GM12878 (cell line): ENCODE measurements around the gene RAB4B. TPM values are rescaled to one million over a fixed set of nuclear protein-coding genes. Genes with fewer than 3 reads are reported as not detected.
A peak's percentile ranks its signal among the peaks of the same experiment; 100 is the strongest.

ENCODE experiments used
- CBX5 ChIP-seq: sonication (generic); IDR thresholded peaks from 2 replicates; pipeline ENCODE4 v1.6.1; 2016; ENCODE audit warnings: low read depth, moderate library complexity, mild to moderate bottlenecking, inconsistent platforms
- CHD2 ChIP-seq: IDR thresholded peaks from 2 replicates; pipeline ENCODE4 v1.6.1; 2011; ENCODE audit warnings: low read depth, low read length, improper control_type of control experiment, borderline replicate concordance
- GATAD2B ChIP-seq: fragments of 450-650 bp; conservative IDR thresholded peaks from 2 replicates; pipeline ENCODE4 v1.6.1; 2017; ENCODE audit warnings: low read depth, mild to moderate bottlenecking, moderate library complexity
- HDAC6 ChIP-seq: fragments of 200-600 bp; sonication (generic); IDR thresholded peaks from one replicate; pipeline ENCODE4 v1.8.0; 2017; ENCODE audit warnings: antibody characterized with exemption; ENCODE audit not compliant: unreplicated experiment
- LARP7 ChIP-seq: fragments of 450-650 bp; IDR thresholded peaks from 2 replicates; pipeline ENCODE4 v1.6.1; 2017; ENCODE audit warnings: mild to moderate bottlenecking
- MYC ChIP-seq: IDR thresholded peaks from 2 replicates; pipeline ENCODE4 v1.6.1; 2011; ENCODE audit warnings: mild to moderate bottlenecking, low read length, moderate library complexity, inconsistent platforms; ENCODE audit not compliant: insufficient read depth, insufficient replicate concordance, insufficient read length, severe bottlenecking
- PAX8 ChIP-seq: fragments of 450-650 bp; IDR thresholded peaks from 2 replicates; pipeline ENCODE4 v1.6.1; 2017; ENCODE audit warnings: mild to moderate bottlenecking, moderate library complexity
- YBX1 ChIP-seq: fragments of 450-650 bp; IDR thresholded peaks from 2 replicates; pipeline ENCODE4 v1.6.1; 2016; ENCODE audit warnings: antibody characterized with exemption
- ZNF217 ChIP-seq: fragments of 450-650 bp; IDR thresholded peaks from 2 replicates; pipeline ENCODE4 v1.6.1; 2017; ENCODE audit warnings: antibody characterized with exemption, mild to moderate bottlenecking
- ZNF274 ChIP-seq: IDR thresholded peaks from one replicate; pipeline ENCODE4 v1.8.0; 2011; ENCODE audit not compliant: insufficient read length, insufficient read depth
- polyA plus RNA-seq, 11 experiments: library from polyadenylated mRNA; depleted of rRNA in 4 of 11; unstranded in 6 of 11; stranded (reverse) in 5 of 11; fragments of >200 nt; fragmentation: Nextera tagmentation in 4 of 11; fragmentation: Illumina TruSeq in 1 of 11; extraction: Ambion mirVana in 4 of 11; extraction: Trizol in 1 of 11; gene quantifications; 1 replicate in 1 of 11; 2 replicates in 10 of 11; pipeline versions ENCODE4 v1.2.1 to v1.2.3, GENCODE V29; 2011 to 2016; ENCODE audit warnings: inconsistent platforms in 2 of 11, missing spikeins in 2 of 11, low read depth in 1 of 11
- total RNA-seq, 4 experiments: library from RNA; depleted of rRNA in 3 of 4; stranded (reverse); fragments of >200 nt in 3 of 4; fragmentation: Illumina TruSeq in 1 of 4; extraction: Trizol in 1 of 4; gene quantifications; 2 replicates each; pipeline versions ENCODE4 v1.2.1 to v1.2.3, GENCODE V29; 2013 to 2021
- TF ChIP-seq, protein P1 (sequence below): fragments of 450-650 bp; IDR thresholded peaks from 2 replicates; pipeline ENCODE4 v1.6.1; 2016; ENCODE audit warnings: mild to moderate bottlenecking
- TF ChIP-seq, protein P2 (sequence below): fragments of 450-650 bp; IDR thresholded peaks from 2 replicates; pipeline ENCODE4 v1.6.1; 2017; ENCODE audit warnings: mild to moderate bottlenecking, low read depth, inconsistent platforms; ENCODE audit not compliant: poor library complexity, severe bottlenecking
- TF ChIP-seq, protein P3 (sequence below): fragments of 150-350 bp; IDR thresholded peaks from 2 replicates; pipeline ENCODE4 v1.6.1; 2016; ENCODE audit warnings: low read depth, low read length
- TF ChIP-seq, protein P4 (sequence below): IDR thresholded peaks from 2 replicates; pipeline ENCODE4 v1.6.1; 2012; ENCODE audit warnings: low read length, inconsistent platforms
- TF ChIP-seq, protein P5 (sequence below): fragments of 450-650 bp; IDR thresholded peaks from 2 replicates; pipeline ENCODE4 v1.6.1; 2017; ENCODE audit warnings: mild to moderate bottlenecking

RAB4B gene
- total and polyA plus RNA-seq, 10 of the 15 experiments (the other 5 are each of a cell fraction or from before 2014, with no cell fraction given), result 0.60 to 51.5 (median 27.7) TPM

DNA sequence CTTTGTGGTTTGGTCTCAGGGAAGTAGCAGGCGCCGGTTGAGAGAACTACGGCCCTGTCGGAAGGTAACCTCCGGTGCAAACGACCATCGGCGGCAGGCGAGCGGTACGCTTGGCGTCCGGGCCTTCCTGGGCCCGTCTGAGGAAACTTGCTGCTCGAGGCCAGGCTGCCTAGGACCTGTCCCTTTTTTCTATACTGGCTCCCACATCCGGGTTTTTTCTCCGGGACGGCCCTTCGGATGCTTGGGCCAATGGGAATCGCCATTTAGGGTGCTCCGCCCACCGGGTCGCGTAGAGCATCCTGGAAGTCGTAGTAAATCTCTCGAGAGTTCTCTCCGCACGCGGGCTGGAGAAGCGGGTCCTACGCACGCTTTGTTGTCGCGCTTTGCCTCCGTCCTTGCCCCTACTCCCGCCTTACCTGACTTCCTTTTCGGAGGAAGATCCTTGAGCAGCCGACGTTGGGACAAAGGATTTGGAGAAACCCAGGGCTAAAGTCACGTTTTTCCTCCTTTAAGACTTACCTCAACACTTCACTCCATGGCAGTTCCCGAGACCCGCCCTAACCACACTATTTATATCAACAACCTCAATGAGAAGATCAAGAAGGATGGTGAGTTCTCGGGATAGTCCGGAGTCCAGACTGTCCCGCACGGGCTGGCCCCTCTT, 27.0 kb upstream of the RAB4B start, which contains the start of gene SNRPA (continued):
- TF ChIP-seq, protein P1, sequence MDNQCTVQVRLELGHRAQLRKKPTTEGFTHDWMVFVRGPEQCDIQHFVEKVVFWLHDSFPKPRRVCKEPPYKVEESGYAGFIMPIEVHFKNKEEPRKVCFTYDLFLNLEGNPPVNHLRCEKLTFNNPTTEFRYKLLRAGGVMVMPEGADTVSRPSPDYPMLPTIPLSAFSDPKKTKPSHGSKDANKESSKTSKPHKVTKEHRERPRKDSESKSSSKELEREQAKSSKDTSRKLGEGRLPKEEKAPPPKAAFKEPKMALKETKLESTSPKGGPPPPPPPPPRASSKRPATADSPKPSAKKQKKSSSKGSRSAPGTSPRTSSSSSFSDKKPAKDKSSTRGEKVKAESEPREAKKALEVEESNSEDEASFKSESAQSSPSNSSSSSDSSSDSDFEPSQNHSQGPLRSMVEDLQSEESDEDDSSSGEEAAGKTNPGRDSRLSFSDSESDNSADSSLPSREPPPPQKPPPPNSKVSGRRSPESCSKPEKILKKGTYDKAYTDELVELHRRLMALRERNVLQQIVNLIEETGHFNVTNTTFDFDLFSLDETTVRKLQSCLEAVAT, result peak; percentile 57; the same call in 1 of the 2 replicates
- TF ChIP-seq GATAD2B (peak; percentile 11; the same call in 1 of the 2 replicates), YBX1 (no peak), HDAC6 (no peak), MYC (peak; percentile 46), LARP7 (no peak), ZNF274 (no peak), CBX5 (no peak), ZNF217 (no peak), PAX8 (no peak), CHD2 (peak; percentile 66)
- TF ChIP-seq, protein P2, sequence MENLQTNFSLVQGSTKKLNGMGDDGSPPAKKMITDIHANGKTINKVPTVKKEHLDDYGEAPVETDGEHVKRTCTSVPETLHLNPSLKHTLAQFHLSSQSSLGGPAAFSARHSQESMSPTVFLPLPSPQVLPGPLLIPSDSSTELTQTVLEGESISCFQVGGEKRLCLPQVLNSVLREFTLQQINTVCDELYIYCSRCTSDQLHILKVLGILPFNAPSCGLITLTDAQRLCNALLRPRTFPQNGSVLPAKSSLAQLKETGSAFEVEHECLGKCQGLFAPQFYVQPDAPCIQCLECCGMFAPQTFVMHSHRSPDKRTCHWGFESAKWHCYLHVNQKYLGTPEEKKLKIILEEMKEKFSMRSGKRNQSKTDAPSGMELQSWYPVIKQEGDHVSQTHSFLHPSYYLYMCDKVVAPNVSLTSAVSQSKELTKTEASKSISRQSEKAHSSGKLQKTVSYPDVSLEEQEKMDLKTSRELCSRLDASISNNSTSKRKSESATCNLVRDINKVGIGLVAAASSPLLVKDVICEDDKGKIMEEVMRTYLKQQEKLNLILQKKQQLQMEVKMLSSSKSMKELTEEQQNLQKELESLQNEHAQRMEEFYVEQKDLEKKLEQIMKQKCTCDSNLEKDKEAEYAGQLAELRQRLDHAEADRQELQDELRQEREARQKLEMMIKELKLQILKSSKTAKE, result no peak
- TF ChIP-seq, protein P3, sequence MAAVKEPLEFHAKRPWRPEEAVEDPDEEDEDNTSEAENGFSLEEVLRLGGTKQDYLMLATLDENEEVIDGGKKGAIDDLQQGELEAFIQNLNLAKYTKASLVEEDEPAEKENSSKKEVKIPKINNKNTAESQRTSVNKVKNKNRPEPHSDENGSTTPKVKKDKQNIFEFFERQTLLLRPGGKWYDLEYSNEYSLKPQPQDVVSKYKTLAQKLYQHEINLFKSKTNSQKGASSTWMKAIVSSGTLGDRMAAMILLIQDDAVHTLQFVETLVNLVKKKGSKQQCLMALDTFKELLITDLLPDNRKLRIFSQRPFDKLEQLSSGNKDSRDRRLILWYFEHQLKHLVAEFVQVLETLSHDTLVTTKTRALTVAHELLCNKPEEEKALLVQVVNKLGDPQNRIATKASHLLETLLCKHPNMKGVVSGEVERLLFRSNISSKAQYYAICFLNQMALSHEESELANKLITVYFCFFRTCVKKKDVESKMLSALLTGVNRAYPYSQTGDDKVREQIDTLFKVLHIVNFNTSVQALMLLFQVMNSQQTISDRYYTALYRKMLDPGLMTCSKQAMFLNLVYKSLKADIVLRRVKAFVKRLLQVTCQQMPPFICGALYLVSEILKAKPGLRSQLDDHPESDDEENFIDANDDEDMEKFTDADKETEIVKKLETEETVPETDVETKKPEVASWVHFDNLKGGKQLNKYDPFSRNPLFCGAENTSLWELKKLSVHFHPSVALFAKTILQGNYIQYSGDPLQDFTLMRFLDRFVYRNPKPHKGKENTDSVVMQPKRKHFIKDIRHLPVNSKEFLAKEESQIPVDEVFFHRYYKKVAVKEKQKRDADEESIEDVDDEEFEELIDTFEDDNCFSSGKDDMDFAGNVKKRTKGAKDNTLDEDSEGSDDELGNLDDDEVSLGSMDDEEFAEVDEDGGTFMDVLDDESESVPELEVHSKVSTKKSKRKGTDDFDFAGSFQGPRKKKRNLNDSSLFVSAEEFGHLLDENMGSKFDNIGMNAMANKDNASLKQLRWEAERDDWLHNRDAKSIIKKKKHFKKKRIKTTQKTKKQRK, result no peak
- TF ChIP-seq, protein P4, sequence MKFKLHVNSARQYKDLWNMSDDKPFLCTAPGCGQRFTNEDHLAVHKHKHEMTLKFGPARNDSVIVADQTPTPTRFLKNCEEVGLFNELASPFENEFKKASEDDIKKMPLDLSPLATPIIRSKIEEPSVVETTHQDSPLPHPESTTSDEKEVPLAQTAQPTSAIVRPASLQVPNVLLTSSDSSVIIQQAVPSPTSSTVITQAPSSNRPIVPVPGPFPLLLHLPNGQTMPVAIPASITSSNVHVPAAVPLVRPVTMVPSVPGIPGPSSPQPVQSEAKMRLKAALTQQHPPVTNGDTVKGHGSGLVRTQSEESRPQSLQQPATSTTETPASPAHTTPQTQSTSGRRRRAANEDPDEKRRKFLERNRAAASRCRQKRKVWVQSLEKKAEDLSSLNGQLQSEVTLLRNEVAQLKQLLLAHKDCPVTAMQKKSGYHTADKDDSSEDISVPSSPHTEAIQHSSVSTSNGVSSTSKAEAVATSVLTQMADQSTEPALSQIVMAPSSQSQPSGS, result no peak
- TF ChIP-seq, protein P5, sequence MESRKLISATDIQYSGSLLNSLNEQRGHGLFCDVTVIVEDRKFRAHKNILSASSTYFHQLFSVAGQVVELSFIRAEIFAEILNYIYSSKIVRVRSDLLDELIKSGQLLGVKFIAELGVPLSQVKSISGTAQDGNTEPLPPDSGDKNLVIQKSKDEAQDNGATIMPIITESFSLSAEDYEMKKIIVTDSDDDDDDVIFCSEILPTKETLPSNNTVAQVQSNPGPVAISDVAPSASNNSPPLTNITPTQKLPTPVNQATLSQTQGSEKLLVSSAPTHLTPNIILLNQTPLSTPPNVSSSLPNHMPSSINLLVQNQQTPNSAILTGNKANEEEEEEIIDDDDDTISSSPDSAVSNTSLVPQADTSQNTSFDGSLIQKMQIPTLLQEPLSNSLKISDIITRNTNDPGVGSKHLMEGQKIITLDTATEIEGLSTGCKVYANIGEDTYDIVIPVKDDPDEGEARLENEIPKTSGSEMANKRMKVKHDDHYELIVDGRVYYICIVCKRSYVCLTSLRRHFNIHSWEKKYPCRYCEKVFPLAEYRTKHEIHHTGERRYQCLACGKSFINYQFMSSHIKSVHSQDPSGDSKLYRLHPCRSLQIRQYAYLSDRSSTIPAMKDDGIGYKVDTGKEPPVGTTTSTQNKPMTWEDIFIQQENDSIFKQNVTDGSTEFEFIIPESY, result no peak
- TF ChIP-seq, all 136 proteins: peak for 45
